ENCODE data around the gene ABCB11. TPM values are rescaled to one million over a fixed set of nuclear protein-coding genes. Genes with fewer than 3 reads are reported as not detected.

ABCB11 gene
- total RNA-seq, 2 experiments from 2014 or later = 0.28 TPM; not detected in 1

- Mint-ChIP-seq H3K4me1 (peaks cover 11% of the 10 kb centered on the region), H3K27ac (no peak overlapping the region), H3K9me3 (peaks cover 6% of the 10 kb centered on the region), H3K36me3 (peaks cover 4% of the 10 kb centered on the region), H3K27me3 (peaks cover 42% of the 10 kb centered on the region), H3K4me3 (peak overlapping the region; percentile 66)
- DNase-seq = no peak
- POLR2A ChIA-PET = no interaction called here
- ATAC-seq (ENCODE audit: low read depth) = no peak
Observed at GRCh38 chr2:168912466-168912865, 118.7 kb downstream of the ABCB11 start.

- peaks cover 4% of the 10 kb centered on the region for H3K36me3 Mint-ChIP-seq
- no peak overlapping the region for H3K27ac Mint-ChIP-seq
- H3K4me3 Mint-ChIP-seq = no peak overlapping the region
- H3K27me3 Mint-ChIP-seq = peaks cover 56% of the 10 kb centered on the region
- peaks cover 6% of the 10 kb centered on the region for H3K9me3 Mint-ChIP-seq
- ATAC-seq (ENCODE audit: low read depth) = no peak
- POLR2A ChIA-PET = no interaction called here
- no peak for DNase-seq
- peaks cover 3% of the 10 kb centered on the region for H3K4me1 Mint-ChIP-seq
Observed at GRCh38 chr2:168910330-168910729, 120.8 kb downstream of the ABCB11 start.

- ATAC-seq (ENCODE audit: low read depth) (no peak), DNase-seq (no peak)
- Mint-ChIP-seq H3K4me3 (no peak overlapping the region), H3K27me3 (peaks cover 61% of the 10 kb centered on the region), H3K27ac (no peak overlapping the region), H3K4me1 (no peaks in the 10 kb centered on the region), H3K9me3 (no peaks in the 10 kb centered on the region), H3K36me3 (no peaks in the 10 kb centered on the region)
- POLR2A ChIA-PET = no interaction called here
Observed at GRCh38 chr2:168907940-168908662, 123.0 kb downstream of the ABCB11 start.

DNA sequence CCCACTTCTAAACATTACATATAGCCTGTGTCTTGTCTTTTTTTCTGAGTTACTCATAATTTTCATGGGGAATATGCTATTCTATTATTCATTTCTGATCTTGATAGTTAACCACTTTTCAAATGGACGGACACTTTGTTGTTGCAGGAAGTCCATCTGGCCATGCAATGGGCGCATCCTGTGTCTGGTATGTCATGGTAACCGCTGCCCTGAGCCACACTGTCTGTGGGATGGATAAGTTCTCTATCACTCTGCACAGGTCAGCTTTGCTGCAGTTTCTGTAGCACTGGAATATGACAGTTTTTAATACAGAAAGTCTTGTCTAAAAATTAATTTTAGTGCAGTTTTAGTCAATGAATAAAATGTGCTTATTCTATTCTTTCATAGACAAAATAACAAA lies 126.8 kb downstream of the ABCB11 start:
- POLR2A ChIA-PET = no interaction called here
- no peak for DNase-seq
- H3K4me1 Mint-ChIP-seq = no peaks in the 10 kb centered on the region
- H3K36me3 Mint-ChIP-seq = no peaks in the 10 kb centered on the region
- H3K27ac Mint-ChIP-seq = no peak overlapping the region
- peaks cover 58% of the 10 kb centered on the region for H3K27me3 Mint-ChIP-seq
- H3K4me3 Mint-ChIP-seq = no peak overlapping the region
- ATAC-seq (ENCODE audit: low read depth) = no peak
- H3K9me3 Mint-ChIP-seq = no peaks in the 10 kb centered on the region

DNA sequence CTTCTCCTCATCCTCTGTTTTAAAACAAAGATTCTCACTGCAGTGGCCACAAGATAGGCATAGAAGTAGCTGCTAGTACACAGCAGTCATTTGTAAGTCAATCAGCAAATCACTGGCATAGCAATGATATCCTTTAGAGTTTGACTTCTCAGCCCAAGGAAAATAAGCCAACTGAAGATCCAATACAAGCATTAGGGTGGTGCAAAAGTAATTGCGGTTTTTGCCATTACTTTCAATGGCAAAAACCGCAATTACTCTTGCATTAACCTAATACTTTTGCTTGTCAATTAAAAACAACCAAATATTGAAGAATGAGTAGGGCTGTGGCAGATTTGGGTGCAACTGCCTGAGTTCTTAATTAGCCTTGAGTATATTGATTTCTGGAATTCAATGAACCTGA lies 127.2 kb downstream of the ABCB11 start:
- no peaks in the 10 kb centered on the region for H3K36me3 Mint-ChIP-seq
- H3K4me3 Mint-ChIP-seq = no peak overlapping the region
- DNase-seq = no peak
- ATAC-seq (ENCODE audit: low read depth) = no peak
- H3K27ac Mint-ChIP-seq = no peak overlapping the region
- H3K4me1 Mint-ChIP-seq = no peaks in the 10 kb centered on the region
- POLR2A ChIA-PET = no interaction called here
- H3K9me3 Mint-ChIP-seq = no peaks in the 10 kb centered on the region
- peaks cover 63% of the 10 kb centered on the region for H3K27me3 Mint-ChIP-seq

- Mint-ChIP-seq H3K36me3 (no peaks in the 10 kb centered on the region), H3K4me1 (no peaks in the 10 kb centered on the region), H3K9me3 (no peaks in the 10 kb centered on the region), H3K4me3 (no peak within 1 kb of the TSS), H3K27ac (no peak within 1 kb of the TSS), H3K27me3 (peaks cover 49% of the 10 kb centered on the region)
- POLR2A ChIA-PET = no interaction called here
- ATAC-seq (ENCODE audit: low read depth) (no peak), DNase-seq (no peak)
Observed at GRCh38 chr2:168901003-168901402, 130.1 kb downstream of the ABCB11 start, which contains the start of gene G6PC2. G6PC2 (plus strand) TSS chr2:168901291; CDS start chr2:168901332, 41 bp downstream.

DNA sequence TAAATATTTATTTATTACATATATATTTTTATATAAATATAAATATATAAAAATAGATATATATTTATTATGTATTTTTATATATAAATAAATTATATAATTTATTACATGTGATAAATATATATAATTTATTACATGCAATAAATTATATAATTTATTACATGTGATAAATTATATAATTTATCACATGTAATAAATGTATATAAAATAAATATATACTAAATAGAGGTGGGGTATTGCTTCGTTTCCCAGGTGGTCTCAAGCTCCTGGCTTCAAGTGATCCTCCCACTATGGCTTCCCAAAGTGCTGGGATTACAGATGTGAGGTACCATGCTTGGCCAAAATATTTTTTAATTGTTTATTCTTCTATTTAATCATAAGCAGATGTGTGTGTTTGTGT lies 133.7 kb downstream of the ABCB11 start:
- Mint-ChIP-seq H3K36me3 (no peaks in the 10 kb centered on the region), H3K27ac (no peak overlapping the region), H3K4me1 (no peaks in the 10 kb centered on the region), H3K9me3 (no peaks in the 10 kb centered on the region), H3K4me3 (no peak overlapping the region), H3K27me3 (peaks cover 51% of the 10 kb centered on the region)
- DNase-seq (no peak), ATAC-seq (ENCODE audit: low read depth) (no peak)
- POLR2A ChIA-PET = no interaction called here

- DNase-seq = no peak
- ATAC-seq (ENCODE audit: low read depth) = no peak
- peaks cover 55% of the 10 kb centered on the region for H3K27me3 Mint-ChIP-seq
- no peaks in the 10 kb centered on the region for H3K4me1 Mint-ChIP-seq
- H3K9me3 Mint-ChIP-seq = no peaks in the 10 kb centered on the region
- no peak overlapping the region for H3K4me3 Mint-ChIP-seq
- no peaks in the 10 kb centered on the region for H3K36me3 Mint-ChIP-seq
- POLR2A ChIA-PET = no interaction called here
- H3K27ac Mint-ChIP-seq = no peak overlapping the region
Observed at GRCh38 chr2:168896783-168897182, 134.3 kb downstream of the ABCB11 start.

DNA sequence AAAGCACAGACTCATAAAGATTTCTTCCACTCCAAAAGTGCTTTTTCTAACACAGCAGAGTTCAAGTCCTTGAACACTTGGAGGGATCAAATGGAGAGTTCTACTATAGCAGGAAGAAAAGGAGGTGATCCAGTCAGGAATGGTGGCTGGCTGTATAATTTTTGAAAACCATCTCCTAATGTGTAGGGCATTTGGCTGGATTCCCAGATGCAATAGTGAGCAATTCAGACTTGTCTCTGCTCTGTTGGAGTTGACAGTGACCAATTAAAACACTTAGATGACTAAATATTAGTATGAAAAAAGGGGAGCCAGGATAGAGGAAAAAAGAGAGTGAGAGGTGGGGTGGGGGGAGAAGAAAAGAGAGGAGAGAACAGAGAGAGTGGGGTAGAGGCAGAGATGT lies 135.4 kb downstream of the ABCB11 start:
- H3K27me3 Mint-ChIP-seq = peaks cover 49% of the 10 kb centered on the region
- no peaks in the 10 kb centered on the region for H3K9me3 Mint-ChIP-seq
- H3K27ac Mint-ChIP-seq = no peak overlapping the region
- DNase-seq (no peak), ATAC-seq (ENCODE audit: low read depth) (no peak)
- peaks cover 1% of the 10 kb centered on the region for H3K4me1 Mint-ChIP-seq
- no peaks in the 10 kb centered on the region for H3K36me3 Mint-ChIP-seq
- POLR2A ChIA-PET = no interaction called here
- no peak overlapping the region for H3K4me3 Mint-ChIP-seq

- Mint-ChIP-seq H3K27ac (no peak overlapping the region), H3K4me3 (no peak overlapping the region), H3K36me3 (no peaks in the 10 kb centered on the region), H3K9me3 (no peaks in the 10 kb centered on the region), H3K27me3 (peaks cover 43% of the 10 kb centered on the region), H3K4me1 (peaks cover 5% of the 10 kb centered on the region)
- ATAC-seq (ENCODE audit: low read depth) (no peak), DNase-seq (no peak)
- POLR2A ChIA-PET = no interaction called here
Observed at GRCh38 chr2:168894720-168895119, 136.4 kb downstream of the ABCB11 start.

DNA sequence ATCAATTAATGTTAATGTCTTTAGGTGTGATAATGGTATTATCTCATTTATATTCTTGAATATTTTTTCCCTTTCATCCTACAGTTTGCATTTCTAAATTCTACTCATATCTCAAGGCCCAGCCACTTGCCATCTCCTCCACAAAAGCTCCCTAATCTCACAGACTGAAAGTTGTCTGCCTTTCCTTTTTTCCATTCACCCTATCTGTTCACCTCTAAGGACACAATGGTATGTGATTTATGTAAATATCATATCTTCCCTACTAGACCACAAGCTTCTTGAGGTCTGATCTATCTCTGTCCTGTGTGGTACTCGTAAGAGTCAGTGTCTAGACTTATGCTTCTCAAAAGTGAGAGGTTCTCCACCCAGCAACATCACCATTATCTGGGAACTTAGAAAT lies 137.0 kb downstream of the ABCB11 start:
- Mint-ChIP-seq H3K36me3 (no peaks in the 10 kb centered on the region), H3K4me1 (peaks cover 7% of the 10 kb centered on the region), H3K4me3 (no peak overlapping the region), H3K9me3 (no peaks in the 10 kb centered on the region), H3K27ac (no peak overlapping the region), H3K27me3 (peaks cover 36% of the 10 kb centered on the region)
- DNase-seq = no peak
- POLR2A ChIA-PET = no interaction called here
- no peak for ATAC-seq (ENCODE audit: low read depth)

- DNase-seq (no peak), ATAC-seq (ENCODE audit: low read depth) (no peak)
- Mint-ChIP-seq H3K27ac (no peak overlapping the region), H3K9me3 (no peaks in the 10 kb centered on the region), H3K36me3 (peaks cover 12% of the 10 kb centered on the region), H3K27me3 (peaks cover 34% of the 10 kb centered on the region), H3K4me3 (no peak overlapping the region), H3K4me1 (peaks cover 11% of the 10 kb centered on the region)
- POLR2A ChIA-PET = no interaction called here
Observed at GRCh38 chr2:168892327-168892726, 138.8 kb downstream of the ABCB11 start.

DNA sequence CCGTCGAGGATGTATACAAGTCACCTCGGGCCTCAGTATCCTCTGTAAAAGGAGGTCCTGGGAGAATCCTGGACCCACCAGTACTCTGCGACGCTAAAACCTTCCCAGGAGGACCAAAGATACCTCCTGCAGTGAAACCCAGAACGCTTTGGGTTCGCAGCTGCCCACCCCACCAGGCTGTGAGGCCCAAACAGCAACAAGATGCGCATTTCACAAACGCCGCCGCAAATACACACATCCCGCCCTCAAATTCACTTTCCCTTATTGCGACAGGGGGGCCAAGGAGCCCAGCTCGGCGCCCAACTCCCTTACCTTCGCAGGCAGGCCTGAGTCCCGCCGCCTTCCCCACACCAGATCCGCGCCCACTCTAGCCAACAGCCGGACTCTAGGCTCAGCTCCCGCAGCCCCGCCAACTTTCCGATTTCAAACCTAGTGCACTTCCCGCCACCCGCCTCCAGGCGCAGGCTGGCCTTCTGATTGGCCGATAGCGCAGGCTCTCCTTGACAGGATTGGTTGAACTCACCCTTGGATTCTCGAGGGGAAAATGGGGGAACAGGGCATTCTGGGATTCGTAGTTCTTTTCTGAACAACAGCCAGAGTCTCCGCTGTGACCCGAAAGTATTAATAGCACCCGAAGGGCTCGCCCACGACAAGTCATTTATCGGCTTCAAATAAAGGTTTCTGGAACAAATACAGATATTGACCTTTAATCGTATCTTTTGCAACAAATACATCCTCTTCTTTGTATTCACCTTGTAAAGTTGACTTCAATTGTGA lies 140.9 kb downstream of the ABCB11 start, which contains the start of gene SPC25:
TSS of gene SPC25 (minus strand) at position 425 of the 777 bp plus-strand sequence. CDS start 911 bp downstream, outside the sequence.
- Mint-ChIP-seq H3K4me1 (peaks cover 15% of the 10 kb centered on the region), H3K4me3 (peak within 1 kb of the TSS; percentile 93), H3K36me3 (peaks cover 23% of the 10 kb centered on the region), H3K27ac (peak within 1 kb of the TSS; percentile 95), H3K27me3 (peaks cover 32% of the 10 kb centered on the region), H3K9me3 (no peaks in the 10 kb centered on the region)
- ATAC-seq (ENCODE audit: low read depth) = peak; percentile 99
- POLR2A ChIA-PET = no interaction called here
- DNase-seq = peak; percentile 88

DNA sequence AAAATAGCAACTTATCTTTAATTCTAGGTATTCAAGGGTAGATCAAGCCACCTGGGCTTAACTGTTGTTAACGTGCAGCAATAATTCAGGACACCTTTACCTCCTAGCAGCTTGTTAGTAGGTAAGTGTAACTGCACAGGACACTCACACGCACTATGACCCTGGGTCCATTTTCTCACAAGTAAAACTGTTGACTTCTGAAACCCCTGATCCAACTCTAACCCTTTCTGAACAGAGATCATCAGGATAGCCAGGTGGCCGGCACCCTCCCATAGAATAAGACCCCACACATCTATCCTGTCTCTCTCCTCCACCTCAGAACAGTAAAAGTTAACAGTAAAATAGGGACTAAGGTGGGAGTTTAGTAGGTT lies 141.5 kb downstream of the ABCB11 start:
- Mint-ChIP-seq H3K4me3 (peak overlapping the region; percentile 93), H3K9me3 (no peaks in the 10 kb centered on the region), H3K4me1 (peaks cover 17% of the 10 kb centered on the region), H3K27me3 (peaks cover 28% of the 10 kb centered on the region), H3K27ac (peak overlapping the region; percentile 95), H3K36me3 (peaks cover 27% of the 10 kb centered on the region)
- POLR2A ChIA-PET = no interaction called here
- DNase-seq (no peak), ATAC-seq (ENCODE audit: low read depth) (no peak)
